Measurements from ENCODE around the gene ABCC12.
A peak's percentile ranks its signal among the peaks of the same experiment; 100 is the strongest.

ABCC12 gene

GRCh38 chr16:48131201-48131935 lies 24.4 kb downstream of the ABCC12 start:
- DNase-seq (ENCODE audit: low spot score): no peak

GRCh38 chr16:48129926-48130325 lies 25.9 kb downstream of the ABCC12 start:
- no peak for DNase-seq (ENCODE audit: low spot score)

GRCh38 chr16:48128769-48129168 lies 27.0 kb downstream of the ABCC12 start:
- no peak for DNase-seq (ENCODE audit: low spot score)

DNA sequence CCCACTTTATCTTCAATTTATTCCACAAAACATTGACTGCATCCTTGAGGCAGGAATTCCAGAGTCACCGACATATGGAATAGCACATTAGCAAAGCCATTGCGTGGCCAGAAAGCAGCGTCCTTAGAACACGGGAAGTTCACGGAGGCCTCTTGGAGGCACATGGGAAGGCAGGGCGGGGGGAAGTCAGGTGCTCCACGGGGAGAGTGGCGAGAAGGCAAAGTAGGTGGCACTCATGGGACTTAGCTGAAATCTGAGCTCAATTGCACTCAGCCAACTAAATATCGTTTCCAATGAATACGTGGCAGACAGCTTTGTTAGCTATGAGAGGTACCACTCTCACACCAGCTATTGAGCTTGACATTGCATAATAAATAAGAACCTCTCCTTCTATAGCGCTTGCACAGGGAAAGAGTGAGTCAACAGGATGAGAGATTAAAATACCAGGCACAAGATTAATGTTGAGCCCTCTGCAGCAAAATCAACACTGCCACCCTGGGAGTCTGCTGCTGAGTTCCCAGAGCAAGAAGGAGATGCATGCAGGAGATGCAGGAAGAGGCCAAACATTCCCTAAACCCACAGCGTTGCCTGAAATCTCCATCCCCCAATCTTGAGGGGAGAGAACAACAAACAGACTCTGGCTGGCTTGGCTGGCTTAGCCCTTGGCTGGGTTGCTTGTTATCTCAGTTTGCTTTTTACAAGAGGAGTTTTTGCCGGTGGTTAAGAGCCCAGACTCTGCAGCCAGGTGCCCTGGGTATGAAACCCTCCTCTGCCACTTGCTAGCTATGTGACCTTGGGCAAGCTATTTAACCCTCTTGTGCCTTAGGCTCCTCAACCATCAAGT lies 28.8 kb downstream of the ABCC12 start:
- peak; percentile 12 for DNase-seq (ENCODE audit: low spot score)

DNA sequence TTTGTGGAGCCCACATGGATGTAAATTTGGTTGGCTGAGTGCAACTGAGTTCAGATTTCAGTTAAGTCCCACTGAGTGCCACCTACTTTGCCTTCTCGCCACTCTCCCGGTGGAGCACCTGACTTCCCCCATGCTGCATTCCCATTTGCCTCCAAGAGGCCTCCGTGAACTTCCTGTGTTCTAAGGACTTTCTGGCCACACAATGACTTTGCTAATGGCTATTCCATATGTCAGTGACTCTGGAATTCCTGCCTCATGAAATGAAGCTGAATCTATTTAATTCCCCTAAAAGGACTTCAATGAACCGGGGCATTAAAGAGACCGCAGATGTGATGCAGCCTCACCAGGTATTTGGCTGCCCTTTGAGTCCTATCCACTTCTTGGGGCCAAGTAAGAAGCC lies 29.9 kb downstream of the ABCC12 start:
- no peak for DNase-seq (ENCODE audit: low spot score)

DNA sequence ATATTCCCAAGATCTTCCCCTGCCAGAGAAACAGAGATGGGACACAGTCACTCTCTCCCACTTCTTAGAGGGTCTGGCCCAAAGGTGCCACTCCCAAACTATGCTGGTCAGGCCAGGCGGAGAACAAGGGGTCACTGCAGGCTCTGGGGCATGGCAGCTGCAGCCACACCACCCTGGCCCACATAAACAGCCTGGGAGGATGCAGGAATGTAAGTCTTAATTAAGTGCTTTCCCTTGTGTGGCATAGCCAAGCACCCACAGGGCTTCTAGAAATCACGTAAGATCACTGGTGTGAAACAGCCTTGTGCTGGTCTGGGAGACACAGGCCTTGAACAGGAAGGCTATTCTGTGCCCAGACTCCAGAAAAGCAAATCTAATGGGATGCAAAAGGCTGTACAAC lies 31.5 kb downstream of the ABCC12 start:
- DNase-seq (ENCODE audit: low spot score): no peak

GRCh38 chr16:48123104-48123788 lies 32.5 kb downstream of the ABCC12 start:
- peak; percentile 81 for DNase-seq (ENCODE audit: low spot score)

DNA sequence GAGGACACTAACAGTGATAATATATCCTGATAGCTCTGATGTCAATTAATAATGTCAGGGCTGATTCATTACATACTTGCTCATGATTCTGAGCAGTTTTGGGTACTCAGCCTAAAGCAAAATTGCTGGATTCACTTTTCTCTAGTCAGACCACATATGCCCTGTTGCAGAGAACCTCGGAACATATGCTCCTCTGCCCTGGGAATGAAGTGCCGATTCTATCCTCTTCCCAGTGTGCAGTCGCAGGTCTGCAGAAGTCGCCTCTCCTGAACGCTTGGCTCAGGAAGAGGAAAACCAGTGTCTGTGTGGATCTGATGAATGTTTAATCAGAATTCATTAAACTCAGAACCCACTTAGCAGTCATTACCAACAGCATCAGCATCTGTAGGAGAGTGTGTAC lies 34.5 kb downstream of the ABCC12 start:
- DNase-seq (ENCODE audit: low spot score): no peak

- no peak for DNase-seq (ENCODE audit: low spot score)
These were observed 37.0 kb downstream of the ABCC12 start for GRCh38 chr16:48118841-48119240.

GRCh38 chr16:48117217-48118105 lies 38.3 kb downstream of the ABCC12 start:
- DNase-seq (ENCODE audit: low spot score): peak; percentile 60

DNA sequence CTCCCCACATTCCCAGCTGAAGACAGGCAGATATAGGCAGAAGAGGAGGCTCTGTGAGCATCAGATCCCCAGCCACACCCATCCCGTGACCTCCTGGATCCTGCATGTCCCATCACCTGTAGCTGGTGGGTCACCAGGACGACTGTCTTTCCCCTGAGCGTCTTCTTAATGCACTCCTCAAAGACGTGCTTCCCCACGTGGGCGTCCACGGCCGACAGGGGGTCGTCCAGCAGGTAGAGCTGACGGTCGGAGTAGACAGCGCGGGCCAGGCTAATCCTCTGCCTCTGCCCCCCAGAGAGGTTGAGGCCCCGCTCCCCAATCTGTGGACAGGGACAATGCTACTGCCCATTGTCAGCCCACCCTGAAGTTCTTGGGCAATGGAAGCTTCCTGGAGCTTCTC lies 40.5 kb downstream of the ABCC12 start:
- DNase-seq (ENCODE audit: low spot score): no peak

- no peak for DNase-seq (ENCODE audit: low spot score)
These were observed 41.4 kb downstream of the ABCC12 start for GRCh38 chr16:48114410-48114809.

GRCh38 chr16:48113471-48113870 lies 42.3 kb downstream of the ABCC12 start:
- DNase-seq (ENCODE audit: low spot score): no peak

- no peak for DNase-seq (ENCODE audit: low spot score)
These were observed 42.8 kb downstream of the ABCC12 start for GRCh38 chr16:48113001-48113400.

- DNase-seq (ENCODE audit: low spot score): no peak
These were observed 43.2 kb downstream of the ABCC12 start for GRCh38 chr16:48112600-48112999.

DNA sequence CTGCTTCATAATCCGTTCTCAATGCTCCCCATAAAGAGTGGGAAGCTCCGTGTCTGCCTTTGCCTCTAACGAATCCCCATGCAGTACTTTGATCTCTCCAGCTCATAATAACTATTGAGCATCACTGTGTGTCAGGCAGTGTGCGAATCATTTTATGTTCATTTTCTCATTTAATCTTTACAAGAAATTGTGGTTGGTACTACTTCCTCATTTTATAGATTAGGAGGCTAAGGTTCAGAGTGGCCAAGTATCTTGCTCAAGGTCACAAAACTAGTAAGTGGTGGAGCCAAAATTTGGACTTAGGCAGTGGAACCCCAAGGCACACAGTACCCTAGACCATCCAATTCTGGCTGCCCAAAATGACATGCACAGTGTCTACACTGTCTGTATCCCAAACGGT lies 44.8 kb downstream of the ABCC12 start:
- DNase-seq (ENCODE audit: low spot score): no peak

- no peak for DNase-seq (ENCODE audit: low spot score)
These were observed 45.8 kb downstream of the ABCC12 start for GRCh38 chr16:48110000-48110399.

GRCh38 chr16:48109475-48109874 lies 46.3 kb downstream of the ABCC12 start:
- DNase-seq (ENCODE audit: low spot score): no peak

- DNase-seq (ENCODE audit: low spot score): no peak
These were observed 49.3 kb downstream of the ABCC12 start for GRCh38 chr16:48106446-48106845.

Measured in activated CD4-positive, alpha-beta T cell treated with anti-CD3 and anti-CD28 coated beads, Interleukin-2, Interleukin-4, amounts not matched to agents 100 ng/mL and 50 ng/mL, durations not matched to agents 16 hours and 8 hours (primary cell).